HG02763 (cell line): Measurements from ENCODE around the gene PRAME.
"Not testable (repeated sequence)": the region's sequence is repeated elsewhere in the genome, so short reads cannot be mapped to it uniquely, and the experiment has no call there.

Experiments used
- ATAC-seq: cut with Tn5 transposase; IDR thresholded peaks from one replicate; pipeline ENCODE4 v1.9.1; 2021; ENCODE audit warnings: mild to moderate bottlenecking, moderate library complexity; ENCODE audit not compliant: unreplicated experiment

PRAME gene

GRCh38 chr22:22581524-22581923, 22.5 kb upstream of the PRAME start:
- ATAC-seq = not testable (repeated sequence)

GRCh38 chr22:22579869-22580604, 21.0 kb upstream of the PRAME start:
- no peak for ATAC-seq

GRCh38 chr22:22578702-22579424, 19.8 kb upstream of the PRAME start:
- ATAC-seq = no peak

GRCh38 chr22:22576989-22577427, 17.9 kb upstream of the PRAME start:
- no peak for ATAC-seq

DNA sequence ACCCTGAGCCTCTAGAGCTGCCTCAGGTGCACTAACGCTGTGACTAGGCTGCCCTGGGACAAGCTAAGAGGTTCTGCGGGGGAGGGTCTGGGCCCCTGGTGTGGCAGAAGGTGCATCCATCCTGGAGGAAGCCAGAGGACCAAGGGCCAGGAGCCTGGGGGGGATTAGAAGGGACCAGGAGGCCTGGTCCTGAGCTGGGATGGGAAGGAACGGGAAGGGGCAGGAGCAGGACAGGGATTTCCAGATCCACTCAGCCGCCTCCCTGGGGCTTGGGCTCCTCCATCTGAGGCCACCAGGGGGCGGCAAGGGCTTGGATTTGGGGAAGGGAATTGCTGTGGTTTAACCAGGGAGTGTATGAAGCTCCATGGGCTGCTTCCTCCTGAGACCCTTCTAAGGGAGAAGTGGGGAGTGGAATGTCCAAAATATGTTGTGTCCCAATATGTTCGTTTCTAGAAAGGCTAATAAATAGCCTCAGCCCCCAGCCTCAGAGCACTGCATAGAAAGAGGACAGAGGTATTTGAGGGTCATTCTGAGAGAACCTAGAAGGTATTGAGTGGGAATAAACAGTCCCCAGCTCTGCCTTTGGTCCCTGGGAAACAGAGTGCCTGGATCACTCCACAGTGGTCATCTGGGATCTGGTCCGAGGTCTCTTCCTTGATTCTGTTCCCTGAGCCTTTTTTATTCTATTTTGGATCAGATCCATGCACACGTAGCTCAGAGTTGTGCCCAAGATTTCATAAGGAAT, 17.4 kb upstream of the PRAME start:
- ATAC-seq = no peak

- no peak for ATAC-seq
These were observed 15.3 kb upstream of the PRAME start for GRCh38 chr22:22574361-22574760.

DNA sequence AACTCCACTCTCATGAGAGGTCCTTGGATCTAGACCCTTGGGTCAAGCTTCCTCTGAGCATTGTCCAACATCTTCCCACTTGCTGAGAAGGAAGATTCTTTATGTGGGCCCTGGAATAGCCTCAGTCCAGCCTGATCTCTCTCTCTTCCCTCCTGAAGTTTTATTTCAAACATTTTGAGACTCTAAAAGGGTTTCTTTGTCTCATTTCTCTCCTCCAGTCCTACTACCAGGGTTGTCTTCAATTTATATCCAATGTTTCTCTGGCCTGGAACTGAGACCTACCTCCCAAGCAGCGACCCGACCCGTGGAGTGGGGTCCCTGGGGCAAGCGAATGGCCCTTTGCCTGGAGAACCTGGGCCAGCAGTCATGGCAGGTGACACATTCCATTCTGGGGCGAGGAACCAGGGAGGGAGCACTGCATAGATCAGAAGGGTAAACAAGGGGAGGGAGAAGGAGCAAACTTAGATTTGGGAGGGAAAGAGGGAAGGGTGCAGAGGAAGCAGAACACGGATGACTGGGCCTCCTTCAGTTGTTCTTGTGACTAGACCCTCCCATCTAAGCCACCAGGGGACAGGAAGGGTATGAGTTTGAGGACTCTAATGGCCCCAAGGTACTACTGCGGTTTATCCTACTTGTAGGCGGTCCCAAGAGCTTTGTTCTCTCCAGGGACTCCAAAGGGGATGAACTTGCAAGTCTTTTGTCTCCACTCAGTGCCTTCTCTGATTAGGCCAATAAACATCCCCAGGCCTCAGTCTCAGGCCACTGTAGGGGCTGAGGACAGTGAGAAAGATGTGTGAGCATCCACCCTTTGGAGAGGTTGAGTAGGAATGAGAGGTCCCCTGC, 14.2 kb upstream of the PRAME start:
- ATAC-seq = no peak

- ATAC-seq = no peak
These were observed 12.8 kb upstream of the PRAME start for GRCh38 chr22:22571862-22572261.

- no peak for ATAC-seq
These were observed 12.4 kb upstream of the PRAME start for GRCh38 chr22:22571429-22571828.

DNA sequence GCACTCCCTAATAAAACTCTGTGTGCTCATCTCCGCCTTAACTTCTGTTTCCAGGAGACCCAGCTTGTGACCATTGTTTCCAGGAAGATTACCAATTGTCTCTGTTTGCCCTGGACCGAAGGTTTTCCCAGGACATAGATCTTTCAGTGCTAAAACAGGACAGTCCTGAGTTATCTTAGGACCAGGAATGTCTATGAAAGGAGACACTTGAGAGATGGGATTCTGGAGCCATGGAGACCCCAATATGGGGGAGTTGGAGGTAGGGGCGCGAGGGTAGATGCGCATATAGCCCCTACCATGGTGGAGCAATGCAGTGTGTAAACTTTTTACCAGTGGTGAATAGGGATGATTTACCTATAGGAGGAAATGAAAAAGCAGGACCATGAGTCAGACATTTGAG, 10.2 kb upstream of the PRAME start:
- ATAC-seq = no peak

DNA sequence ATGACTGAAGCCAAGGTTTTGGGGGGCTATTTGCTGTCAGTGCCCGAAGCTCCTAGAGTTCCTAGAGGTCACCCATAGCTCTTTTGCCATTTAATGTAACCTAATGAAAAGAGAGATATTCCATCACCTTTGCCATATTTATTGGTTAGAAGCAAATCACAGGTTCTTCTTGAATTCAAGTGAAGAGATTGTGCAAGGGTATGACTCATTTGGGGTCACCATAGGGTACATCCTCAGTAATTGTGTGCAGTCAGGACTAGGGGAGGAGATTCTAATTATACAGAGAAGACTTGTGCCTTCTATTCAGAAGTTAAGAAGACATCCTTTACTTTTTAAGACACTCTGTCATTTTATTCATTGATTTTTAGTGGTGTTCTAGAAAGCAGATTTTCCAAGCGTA, 6.9 kb upstream of the PRAME start:
- no peak for ATAC-seq

GRCh38 chr22:22558071-22558971, 744 bp downstream of the PRAME start:
- ATAC-seq = no peak

DNA sequence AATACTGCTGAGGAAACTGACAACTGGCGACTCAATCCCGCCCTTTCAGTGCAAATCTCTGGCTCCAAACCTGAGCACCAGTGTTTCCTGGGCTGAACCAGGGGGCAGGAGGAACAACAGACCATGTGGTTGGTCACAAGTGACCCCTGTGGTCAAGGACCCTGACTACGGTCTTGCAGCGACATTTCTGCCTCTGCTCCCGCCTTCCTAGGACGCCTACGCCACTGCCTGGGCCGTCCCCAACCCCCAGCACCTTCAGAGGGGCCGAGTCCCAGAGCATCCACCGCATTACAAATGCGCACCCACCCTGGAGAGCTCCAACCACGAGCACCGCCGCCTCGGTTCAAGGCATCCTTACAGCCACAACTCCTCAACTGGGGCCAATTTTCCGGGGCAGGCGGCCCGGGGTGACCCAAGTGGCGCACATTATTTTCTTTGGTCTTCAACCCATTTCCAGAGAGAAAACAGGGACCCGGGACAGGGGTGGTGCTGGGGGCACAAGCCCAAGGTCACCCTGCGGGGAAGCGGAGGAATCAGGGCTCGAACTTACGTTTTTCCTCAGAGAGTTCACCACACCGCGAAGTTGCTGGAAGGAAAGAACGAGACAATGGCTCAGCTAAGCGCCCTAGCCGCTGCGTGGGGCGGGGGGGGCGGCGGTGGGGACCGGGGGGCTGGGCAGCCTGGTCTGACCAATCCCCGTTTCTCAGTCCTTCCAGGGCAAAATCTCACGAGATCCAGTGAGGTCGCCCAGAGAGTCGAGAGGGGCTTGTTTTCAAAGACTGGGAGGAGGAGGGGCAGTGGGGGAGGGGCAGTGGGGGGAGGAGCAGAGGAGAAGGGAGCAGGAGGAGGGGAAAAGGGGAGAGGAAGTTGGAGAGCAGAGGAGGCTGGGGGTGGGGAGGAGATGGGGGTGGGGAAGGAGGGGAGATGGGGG, 1.8 kb downstream of the PRAME start:
- no peak for ATAC-seq

DNA sequence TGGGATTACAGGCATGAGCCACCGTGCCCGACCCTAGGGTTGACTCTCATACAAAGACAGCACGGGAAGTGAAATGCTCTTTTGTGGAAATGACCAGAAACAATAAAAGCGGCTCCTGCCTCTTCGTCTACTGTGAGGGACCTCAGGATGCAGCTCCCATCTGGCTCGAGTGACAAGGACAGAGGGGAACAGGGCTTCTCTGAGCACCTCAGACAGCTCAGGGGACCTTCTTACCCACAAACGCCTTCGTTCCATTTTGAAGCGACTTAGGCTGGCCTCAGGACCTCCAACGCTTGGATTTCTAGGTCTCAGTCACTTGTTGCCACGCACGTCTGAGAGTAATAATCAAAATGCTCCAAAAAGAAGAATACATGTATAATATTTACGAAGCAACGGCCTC, 2.5 kb downstream of the PRAME start:
- ATAC-seq = no peak

GRCh38 chr22:22555596-22555995, 3.5 kb downstream of the PRAME start:
- ATAC-seq = no peak

GRCh38 chr22:22554587-22555284, 4.3 kb downstream of the PRAME start:
- no peak for ATAC-seq

DNA sequence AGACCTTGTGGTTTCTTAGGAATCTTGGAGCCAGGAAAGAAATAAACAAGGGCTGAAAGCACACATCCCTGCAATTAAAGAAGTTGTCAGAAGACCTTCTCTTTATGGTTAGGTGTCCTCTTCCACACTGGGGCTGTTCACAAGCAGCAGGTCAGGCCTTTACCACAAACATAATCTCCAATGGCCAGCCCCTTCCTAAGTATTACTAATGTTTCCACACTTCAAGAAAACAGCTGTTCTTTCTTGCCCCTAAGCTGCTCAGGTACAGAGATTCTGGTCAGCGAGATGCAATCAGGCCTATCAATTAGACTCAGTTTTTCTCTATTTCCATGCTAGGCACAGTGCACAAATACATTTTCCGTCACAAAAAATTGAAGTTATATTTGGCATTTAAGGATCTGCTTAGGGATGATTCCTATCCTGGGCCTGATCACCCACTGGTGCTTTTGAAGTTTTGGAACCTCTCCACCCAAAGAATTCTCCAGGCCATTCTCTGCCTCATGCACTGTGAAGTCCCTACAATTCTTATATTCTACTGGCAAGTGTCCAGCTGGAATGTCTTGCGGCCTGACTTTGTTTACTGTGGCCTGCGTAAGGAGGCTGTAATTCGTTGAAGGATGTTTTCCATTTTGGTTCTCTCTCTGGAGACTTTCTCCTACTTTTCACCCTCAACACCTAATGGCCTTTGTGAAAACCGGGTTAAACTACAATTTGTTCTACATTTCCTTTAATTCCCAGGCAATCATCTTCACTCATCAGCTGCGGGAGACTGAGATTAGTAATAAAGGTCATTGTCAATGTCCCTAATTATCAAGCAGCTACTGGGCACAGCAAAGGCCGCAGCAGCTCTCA, 5.1 kb downstream of the PRAME start:
- ATAC-seq = no peak
